ENCODE results near the gene HGD. TPM values are rescaled to one million over a fixed set of nuclear protein-coding genes. Genes with fewer than 3 reads are reported as not detected.
A peak's percentile ranks its signal among the peaks of the same experiment; 100 is the strongest.

The HGD gene
- total and polyA plus RNA-seq, 2 of the 13 experiments (the other 11 are each of a cell fraction or from before 2014, with no cell fraction given), result 265 to 398 TPM

- TF ChIP-seq MXI1 (IDR thresholded peaks at IDR 0.05; ENCODE audit: borderline replicate concordance, low read depth, low read length), result peak; percentile 79; the same call in 2 of the 3 replicates
- peak; percentile 90 for TF ChIP-seq DRAP1 (CRISPR knock-in tag; IDR thresholded peaks at IDR 0.05)
- no peak for TF ChIP-seq TEF (CRISPR knock-in tag; IDR thresholded peaks at IDR 0.05)
- TF ChIP-seq SIN3B (IDR thresholded peaks at IDR 0.05; ENCODE audit: low read length), result 0 out of 2 replicates have a peak, but pooled peaks have one; percentile 40
- TF ChIP-seq ZNF30 (CRISPR knock-in tag; IDR thresholded peaks at IDR 0.05), result no peak
- 0 out of 2 replicates have a peak, but pooled peaks have one; percentile 23 for TF ChIP-seq GTF2F1 (IDR thresholded peaks at IDR 0.05; ENCODE audit: low read length)
- TF ChIP-seq ZNF124 (CRISPR knock-in tag; IDR thresholded peaks at IDR 0.05), result no peak
- no peak for TF ChIP-seq ZNF20 (CRISPR knock-in tag; IDR thresholded peaks at IDR 0.05)
- TF ChIP-seq, protein P1, sequence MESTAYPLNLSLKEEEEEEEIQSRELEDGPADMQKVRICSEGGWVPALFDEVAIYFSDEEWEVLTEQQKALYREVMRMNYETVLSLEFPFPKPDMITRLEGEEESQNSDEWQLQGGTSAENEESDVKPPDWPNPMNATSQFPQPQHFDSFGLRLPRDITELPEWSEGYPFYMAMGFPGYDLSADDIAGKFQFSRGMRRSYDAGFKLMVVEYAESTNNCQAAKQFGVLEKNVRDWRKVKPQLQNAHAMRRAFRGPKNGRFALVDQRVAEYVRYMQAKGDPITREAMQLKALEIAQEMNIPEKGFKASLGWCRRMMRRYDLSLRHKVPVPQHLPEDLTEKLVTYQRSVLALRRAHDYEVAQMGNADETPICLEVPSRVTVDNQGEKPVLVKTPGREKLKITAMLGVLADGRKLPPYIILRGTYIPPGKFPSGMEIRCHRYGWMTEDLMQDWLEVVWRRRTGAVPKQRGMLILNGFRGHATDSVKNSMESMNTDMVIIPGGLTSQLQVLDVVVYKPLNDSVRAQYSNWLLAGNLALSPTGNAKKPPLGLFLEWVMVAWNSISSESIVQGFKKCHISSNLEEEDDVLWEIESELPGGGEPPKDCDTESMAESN (CRISPR knock-in tag; conservative IDR thresholded peaks at IDR 0.05), result 0 out of 2 replicates have a peak, but pooled peaks have one; percentile 41
- TF ChIP-seq CERS6 (CRISPR knock-in tag; IDR thresholded peaks at IDR 0.05), result no peak
- TF ChIP-seq IKZF5 (CRISPR knock-in tag; IDR thresholded peaks at IDR 0.05), result peak; percentile 67; the same call in 1 of the 2 replicates
- no peak for TF ChIP-seq ZNF776 (CRISPR knock-in tag; IDR thresholded peaks at IDR 0.05)
- no peak; the same call in 1 of the 2 replicates for TF ChIP-seq SMARCC2 (IDR thresholded peaks at IDR 0.05)
- no peak for TF ChIP-seq ZNF17 (CRISPR knock-in tag; IDR thresholded peaks at IDR 0.05)
- 0 out of 2 replicates have a peak, but pooled peaks have one; percentile 32 for TF ChIP-seq YEATS2 (CRISPR knock-in tag; IDR thresholded peaks at IDR 0.05; ENCODE audit: borderline replicate concordance)
- TF ChIP-seq, protein P2, sequence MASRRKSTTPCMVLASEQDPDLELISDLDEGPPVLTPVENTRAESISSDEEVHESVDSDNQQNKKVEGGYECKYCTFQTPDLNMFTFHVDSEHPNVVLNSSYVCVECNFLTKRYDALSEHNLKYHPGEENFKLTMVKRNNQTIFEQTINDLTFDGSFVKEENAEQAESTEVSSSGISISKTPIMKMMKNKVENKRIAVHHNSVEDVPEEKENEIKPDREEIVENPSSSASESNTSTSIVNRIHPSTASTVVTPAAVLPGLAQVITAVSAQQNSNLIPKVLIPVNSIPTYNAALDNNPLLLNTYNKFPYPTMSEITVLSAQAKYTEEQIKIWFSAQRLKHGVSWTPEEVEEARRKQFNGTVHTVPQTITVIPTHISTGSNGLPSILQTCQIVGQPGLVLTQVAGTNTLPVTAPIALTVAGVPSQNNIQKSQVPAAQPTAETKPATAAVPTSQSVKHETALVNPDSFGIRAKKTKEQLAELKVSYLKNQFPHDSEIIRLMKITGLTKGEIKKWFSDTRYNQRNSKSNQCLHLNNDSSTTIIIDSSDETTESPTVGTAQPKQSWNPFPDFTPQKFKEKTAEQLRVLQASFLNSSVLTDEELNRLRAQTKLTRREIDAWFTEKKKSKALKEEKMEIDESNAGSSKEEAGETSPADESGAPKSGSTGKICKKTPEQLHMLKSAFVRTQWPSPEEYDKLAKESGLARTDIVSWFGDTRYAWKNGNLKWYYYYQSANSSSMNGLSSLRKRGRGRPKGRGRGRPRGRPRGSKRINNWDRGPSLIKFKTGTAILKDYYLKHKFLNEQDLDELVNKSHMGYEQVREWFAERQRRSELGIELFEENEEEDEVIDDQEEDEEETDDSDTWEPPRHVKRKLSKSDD (CRISPR knock-in tag; IDR thresholded peaks at IDR 0.05; ENCODE audit: low read depth), result no peak
- peak; percentile 77 for TF ChIP-seq ZNF264 (CRISPR knock-in tag; IDR thresholded peaks at IDR 0.05)
- no peak for TF ChIP-seq ZNF839 (CRISPR knock-in tag; IDR thresholded peaks at IDR 0.05; ENCODE audit: borderline replicate concordance)
- no peak for TF ChIP-seq ZNF674 (CRISPR knock-in tag; IDR thresholded peaks at IDR 0.05; ENCODE audit: low read depth)
- TF ChIP-seq ZNF552 (CRISPR knock-in tag; IDR thresholded peaks at IDR 0.05; ENCODE audit: borderline replicate concordance), result no peak
- TF ChIP-seq MAX (IDR thresholded peaks at IDR 0.05), result peak; percentile 36; the same call in 1 of the 2 replicates
- no peak for TF ChIP-seq TEAD2 (CRISPR knock-in tag; IDR thresholded peaks at IDR 0.05)
These were observed 3.6 kb downstream of the HGD start (continued) for GRCh38 chr3:120678331-120678947.

Data from HepG2 (cell line).